Ishikawa (cell line): ENCODE data around the gene GCC2.

Source experiments
- CEBPB ChIP-seq: IDR thresholded peaks from 2 replicates; pipeline ENCODE4 v1.6.1; 2012
- CREB1 ChIP-seq: IDR thresholded peaks from 2 replicates; pipeline ENCODE4 v1.6.1; 2012; ENCODE audit warnings: low read depth
- EGR1 ChIP-seq: IDR thresholded peaks from 2 replicates; pipeline ENCODE4 v1.6.1; 2012
- EP300 ChIP-seq: IDR thresholded peaks from 2 replicates; pipeline ENCODE4 v1.6.1; 2012; ENCODE audit warnings: borderline replicate concordance
- FOXM1 ChIP-seq: IDR thresholded peaks from 2 replicates; pipeline ENCODE4 v1.6.1; 2012; ENCODE audit warnings: low read depth, borderline replicate concordance
- MAX ChIP-seq: IDR thresholded peaks from 2 replicates; pipeline ENCODE4 v1.6.1; 2012
- NFIC ChIP-seq: IDR thresholded peaks from 2 replicates; pipeline ENCODE4 v1.6.1; 2012
- RAD21 ChIP-seq: IDR thresholded peaks from 2 replicates; pipeline ENCODE4 v1.6.1; 2012; ENCODE audit warnings: low read depth
- REST ChIP-seq: IDR thresholded peaks from 2 replicates; pipeline ENCODE4 v1.6.1; 2012; ENCODE audit warnings: low read depth, mild to moderate bottlenecking
- TAF1 ChIP-seq: IDR thresholded peaks from 2 replicates; pipeline ENCODE4 v1.6.1; 2012; ENCODE audit warnings: low read depth, mild to moderate bottlenecking
- TCF12 ChIP-seq: IDR thresholded peaks from 2 replicates; pipeline ENCODE4 v1.6.1; 2012; ENCODE audit warnings: low read depth
- TEAD4 ChIP-seq: IDR thresholded peaks from 2 replicates; pipeline ENCODE4 v1.6.1; 2012
- USF1 ChIP-seq: IDR thresholded peaks from 2 replicates; pipeline ENCODE4 v1.6.1; 2012
- YY1 ChIP-seq: IDR thresholded peaks from 2 replicates; pipeline ENCODE4 v1.6.1; 2012; ENCODE audit warnings: low read depth
- ZBTB7A ChIP-seq: IDR thresholded peaks from 2 replicates; pipeline ENCODE4 v1.6.1; 2012; ENCODE audit warnings: low read depth

GCC2 gene

DNA sequence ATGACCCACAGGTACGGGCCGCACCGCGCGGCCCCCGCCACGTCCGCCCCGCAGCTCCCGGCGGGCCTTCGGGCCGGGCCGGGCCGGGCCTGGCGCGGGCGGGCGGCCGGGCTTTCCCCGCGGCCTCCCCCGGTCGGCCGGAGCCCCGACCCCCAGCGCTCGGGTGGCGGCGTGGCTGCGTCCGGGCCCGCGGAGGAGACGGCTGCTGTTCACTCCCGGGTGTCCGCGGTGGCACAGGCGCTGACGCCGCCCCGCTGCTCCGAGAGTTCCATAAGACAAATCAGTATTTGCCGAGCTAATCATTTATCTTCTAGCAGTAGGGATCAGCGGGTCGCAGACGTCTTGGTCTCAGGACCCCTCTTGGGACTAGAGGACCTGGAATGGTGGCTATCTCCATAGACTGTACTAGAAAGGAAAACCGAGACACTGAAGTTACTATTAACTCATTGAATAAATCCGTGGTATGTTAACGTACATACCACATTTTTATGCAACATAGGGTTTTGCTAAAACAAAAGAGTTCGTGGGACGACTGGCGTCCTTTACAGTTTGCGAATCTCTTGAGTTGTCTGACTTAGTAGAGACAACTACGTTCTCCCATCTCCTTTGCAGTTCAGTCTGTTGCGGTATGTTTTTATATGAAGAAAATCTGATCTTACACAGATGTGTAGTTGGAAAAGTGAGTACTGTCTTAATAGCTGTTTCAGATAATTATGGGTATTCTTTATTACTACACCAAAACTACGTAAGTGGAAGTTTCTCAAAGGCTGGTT, 85.8 kb downstream of the GCC2 start:
- TF ChIP-seq TEAD4 = no peak
- no peak for TF ChIP-seq USF1
- TF ChIP-seq TCF12 = no peak
- TF ChIP-seq EP300 = no peak
- no peak for TF ChIP-seq MAX
- no peak for TF ChIP-seq CEBPB
- no peak for TF ChIP-seq CREB1
- TF ChIP-seq FOXM1 = no peak
- TF ChIP-seq YY1 = no peak
- no peak for TF ChIP-seq TAF1
- no peak for TF ChIP-seq RAD21
- TF ChIP-seq ZBTB7A = no peak
- no peak for TF ChIP-seq REST
- no peak for TF ChIP-seq EGR1
- TF ChIP-seq NFIC = no peak

GRCh38 chr2:108535357-108535631, 86.3 kb downstream of the GCC2 start:
- no peak for TF ChIP-seq REST
- no peak for TF ChIP-seq RAD21
- TF ChIP-seq NFIC = no peak
- no peak for TF ChIP-seq USF1
- TF ChIP-seq TCF12 = no peak
- no peak for TF ChIP-seq MAX
- no peak for TF ChIP-seq ZBTB7A
- TF ChIP-seq TAF1 = no peak
- TF ChIP-seq EP300 = no peak
- TF ChIP-seq YY1 = no peak
- TF ChIP-seq EGR1 = no peak

- TF ChIP-seq YY1 = no peak
- no peak for TF ChIP-seq ZBTB7A
- TF ChIP-seq TAF1 = no peak
- no peak for TF ChIP-seq TCF12
- no peak for TF ChIP-seq TEAD4
- TF ChIP-seq EP300 = no peak
Observed at GRCh38 chr2:108536133-108536780, 87.3 kb downstream of the GCC2 start.

DNA sequence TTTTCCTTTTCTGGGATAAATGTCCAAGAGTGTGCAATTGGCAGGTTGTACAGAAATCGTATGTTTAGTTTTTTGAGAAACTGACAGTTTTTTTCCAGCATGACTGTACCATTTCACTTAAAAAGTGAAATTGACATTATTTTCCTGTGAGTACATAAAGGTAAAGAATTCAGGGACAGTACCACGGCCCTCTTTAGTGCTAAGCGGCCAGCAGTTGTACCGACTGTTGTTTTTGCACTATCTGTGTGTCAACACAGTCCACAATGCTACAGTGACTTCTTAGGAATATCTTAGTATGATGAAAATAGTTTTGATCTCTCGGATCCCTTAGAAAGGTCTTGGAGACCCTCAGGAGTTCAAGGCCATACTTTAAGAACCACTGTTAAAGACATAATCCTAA, 87.9 kb downstream of the GCC2 start:
- TF ChIP-seq EP300 (no peak), MAX (no peak), USF1 (no peak), TAF1 (no peak)

DNA sequence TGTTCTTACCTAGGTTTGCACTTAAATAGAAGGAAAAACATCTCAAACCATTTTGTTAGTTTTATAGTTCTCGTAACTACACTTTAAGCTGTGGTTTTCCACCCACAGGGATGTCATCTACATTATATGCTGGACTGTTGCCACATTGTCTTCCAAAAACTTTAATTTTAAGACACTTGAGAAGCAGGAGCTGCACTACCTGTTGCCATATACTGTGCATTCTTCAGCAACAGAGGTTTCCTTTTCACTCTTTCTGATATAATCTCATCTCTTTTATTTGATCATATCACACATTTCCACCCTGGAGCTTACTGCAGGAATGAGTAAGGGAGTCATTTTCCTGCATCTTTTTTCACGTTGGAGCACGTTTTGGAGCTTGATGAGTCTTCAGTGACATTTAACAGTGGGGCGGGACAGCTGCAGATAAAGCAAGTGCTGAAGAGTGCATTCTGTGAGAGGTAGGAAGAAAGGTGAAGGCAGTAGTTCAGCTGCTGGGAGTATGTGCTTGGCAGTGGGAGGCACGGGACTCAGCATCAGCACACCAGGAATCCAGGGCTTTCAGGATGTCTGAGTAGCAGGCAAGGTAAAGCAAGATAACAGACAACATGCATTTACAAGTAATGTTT, 89.1 kb downstream of the GCC2 start:
- TF ChIP-seq ZBTB7A (no peak), CREB1 (no peak), MAX (no peak), YY1 (no peak), TCF12 (no peak), TEAD4 (no peak), USF1 (no peak), TAF1 (no peak)
